C4-2B (cell line): ENCODE measurements around the gene RPS24.

Source experiments
- H3K27ac ChIP-seq: fragments of 450-650 bp; 2 replicates; pipeline ENCODE4 v1.5.1; 2017
- CTCF ChIP-seq: fragments of 450-650 bp; conservative IDR thresholded peaks from 2 replicates; pipeline ENCODE4 v1.5.1; 2017; ENCODE audit warnings: mild to moderate bottlenecking
- ZFX ChIP-seq: fragments of 450-650 bp; IDR thresholded peaks from 2 replicates; pipeline ENCODE4 v1.6.1; 2017

Gene RPS24

GRCh38 chr10:78028438-78029268 lies 5.0 kb upstream of the RPS24 start:
- H3K27ac ChIP-seq = peak overlapping the region; percentile 80
- TF ChIP-seq CTCF = no peak
- TF ChIP-seq ZFX = no peak

GRCh38 chr10:78029269-78030226 lies 4.1 kb upstream of the RPS24 start, which contains the start of gene POLR3A:
POLR3A (minus strand) TSS chr10:78029515; CDS start chr10:78029407, 108 bp downstream.
- H3K27ac ChIP-seq = peak within 1 kb of the TSS; percentile 80
- TF ChIP-seq CTCF (peak; percentile 99), ZFX (no peak)

GRCh38 chr10:78033387-78033636 lies 351 bp upstream of the RPS24 start:
- peak overlapping the region; percentile 90 for H3K27ac ChIP-seq
- no peak for TF ChIP-seq CTCF

- TF ChIP-seq ZFX (no peak), CTCF (no peak)
- H3K27ac ChIP-seq = peak overlapping the region; percentile 90; the same call in 1 of the 2 replicates
Observed at GRCh38 chr10:78035025-78035424, 1.4 kb downstream of the RPS24 start.

GRCh38 chr10:78035437-78035836 lies 1.8 kb downstream of the RPS24 start:
- TF ChIP-seq ZFX (no peak), CTCF (no peak)
- H3K27ac ChIP-seq = peak overlapping the region; percentile 18; the same call in 1 of the 2 replicates

GRCh38 chr10:78035933-78036583 lies 2.4 kb downstream of the RPS24 start:
- peak overlapping the region; percentile 18 for H3K27ac ChIP-seq

More at GRCh38 chr10:78035933-78036583, 2.4 kb downstream of the RPS24 start:
- no peak for TF ChIP-seq CTCF
- TF ChIP-seq ZFX = no peak
